K562 (cell line): Measurements from ENCODE around the gene LCTL. TPM values are rescaled to one million over a fixed set of nuclear protein-coding genes. Genes with fewer than 3 reads are reported as not detected.

ENCODE experiments used
- ATAC-seq: fragments of 200-7000 bp; cut with Tn5 transposase; 3 replicates; pipeline ENCODE4 v1.9.1; 2020; ENCODE audit warnings: moderate library complexity
- BruUV-seq: library from RNA; stranded (reverse); fragments of 400-500 nt; replicated peaks from 2 replicates; lab custom pipeline; 2021; lab: Mats Ljungman, UMichigan
- CTCF ChIA-PET: fragments of 300-600 bp; formaldehyde crosslinking; extraction: SDS; loops from one replicate; lab custom pipeline; 2021; ENCODE audit warnings: low intra/inter-chr PET ratio; lab: Yijun Ruan, JAX
- POLR2A ChIA-PET: fragments of 300-600, 350-650 bp; sonication (Branson Sonifier 250); formaldehyde crosslinking; extraction: SDS; loops from one replicate; lab custom pipeline; 2021; ENCODE audit warnings: antibody characterized with exemption, inconsistent platforms; lab: Yijun Ruan, JAX
- DNase-seq, 4 experiments: peaks; one replicate each; pipeline versions ENCODE4 v3.0.0 to v3.0.0-alpha.2; 2011 to 2018; ENCODE audit warnings: low spot score in 3 of 4, mixed read lengths in 3 of 4; ENCODE audit errors: extremely low read depth in 1 of 4
- FAIRE-seq: peaks from 2 replicates; lab custom pipeline; 2011; peaks lifted over from hg19 to GRCh38; lab: Jason Lieb, UNC
- H2AFZ ChIP-seq: 2 replicates; pipeline ENCODE4 v1.6.0; 2011; ENCODE audit warnings: low read depth, low read length, control low read depth, inconsistent platforms
- H3K27ac ChIP-seq: fragments of 200-600 bp; 3 replicates; pipeline ENCODE4 v1.8.0; 2011; ENCODE audit warnings: low read depth, mild to moderate bottlenecking, control low read depth, inconsistent platforms, low read length, moderate library complexity, mixed read lengths; ENCODE audit errors: extremely low read depth
- H3K27me3 ChIP-seq, 2 experiments: fragments of 300-600 bp in 1 of 2; 2 replicates in 1 of 2; 3 replicates in 1 of 2; pipeline versions ENCODE4 v1.6.0 to v1.8.0; 2011; ENCODE audit warnings: inconsistent platforms in 2 of 2, low read length in 2 of 2, mild to moderate bottlenecking in 1 of 2, mixed read lengths in 1 of 2, moderate library complexity in 1 of 2; ENCODE audit not compliant: control insufficient read depth in 2 of 2, insufficient read depth in 2 of 2
- H3K36me3 ChIP-seq: fragments of 300-600 bp; 3 replicates; pipeline ENCODE4 v1.8.0; 2011; ENCODE audit warnings: mild to moderate bottlenecking, low read length, inconsistent platforms; ENCODE audit not compliant: control insufficient read depth, insufficient read depth
- H3K4me1 ChIP-seq, 2 experiments: fragments of 200-600 bp in 1 of 2; replicated peaks in 1 of 2; 2 replicates in 1 of 2; 3 replicates in 1 of 2; pipeline versions ENCODE4 v1.5.1 to v1.8.0; 2011; ENCODE audit warnings: inconsistent platforms in 2 of 2, low read length in 2 of 2, mild to moderate bottlenecking in 1 of 2, mixed read lengths in 1 of 2, moderate library complexity in 1 of 2; ENCODE audit not compliant: control insufficient read depth in 2 of 2, insufficient read depth in 2 of 2
- H3K4me2 ChIP-seq: 2 replicates; pipeline ENCODE4 v1.6.1; 2011; ENCODE audit warnings: low read length, control low read depth, inconsistent platforms, mixed read lengths; ENCODE audit not compliant: insufficient read depth
- H3K4me3 ChIP-seq: fragments of 200-600 bp; sonication (generic), shearing (Covaris generic); 2 replicates; pipeline ENCODE4 v1.5.1; 2016; ENCODE audit warnings: control low read depth, inconsistent platforms
- H3K79me2 ChIP-seq: fragments of 200-600 bp; 3 replicates; pipeline ENCODE4 v1.8.0; 2011; ENCODE audit warnings: low read length, inconsistent platforms; ENCODE audit not compliant: control insufficient read depth, insufficient read depth
- H3K9ac ChIP-seq, 2 experiments: 2 replicates each; pipeline versions ENCODE4 v1.6.0 to v1.6.1; 2011; ENCODE audit warnings: low read depth in 2 of 2, low read length in 2 of 2, control low read depth in 1 of 2, inconsistent platforms in 1 of 2, mild to moderate bottlenecking in 1 of 2, mixed read lengths in 1 of 2; ENCODE audit not compliant: insufficient read depth in 1 of 2
- H3K9me1 ChIP-seq: one replicate; pipeline ENCODE4 v1.6.0; 2011; ENCODE audit warnings: inconsistent platforms, mild to moderate bottlenecking, low read length, moderate library complexity; ENCODE audit not compliant: control insufficient read depth, insufficient read depth
- H3K9me3 ChIP-seq: replicated peaks from 2 replicates; pipeline ENCODE4 v1.5.1; 2011; ENCODE audit warnings: low read depth, low read length, inconsistent platforms; ENCODE audit not compliant: control insufficient read depth, insufficient read depth
- H4K20me1 ChIP-seq: replicated peaks from 2 replicates; pipeline ENCODE4 v1.6.1; 2011; ENCODE audit warnings: low read length, inconsistent platforms, mixed read lengths; ENCODE audit not compliant: control insufficient read depth, insufficient read depth
- CREBBP ChIP-seq: IDR thresholded peaks from one replicate; pipeline ENCODE4 v1.6.1; 2012; ENCODE audit warnings: low read depth, mild to moderate bottlenecking, control low read depth, inconsistent platforms, low read length
- LCOR ChIP-seq: sonication (generic); formaldehyde crosslinking; IDR thresholded peaks from 2 replicates; pipeline ENCODE4 v1.8.0; 2022; ENCODE audit warnings: mild to moderate bottlenecking, missing genetic modification reagents
- MCM5 ChIP-seq: fragments of 450-650 bp; IDR thresholded peaks from 2 replicates; pipeline ENCODE4 v1.6.1; 2016; ENCODE audit warnings: low read depth
- PHF20 ChIP-seq: fragments of 450-650 bp; IDR thresholded peaks from 2 replicates; pipeline ENCODE4 v1.6.1; 2018; ENCODE audit not compliant: partially characterized antibody
- RFX7 ChIP-seq: fragments of 250-450 bp; sonication (Bioruptor Pico); IDR thresholded peaks from 2 replicates; pipeline ENCODE4 v1.5.1; 2021; ENCODE audit warnings: mild to moderate bottlenecking
- ZC3H4 ChIP-seq: sonication (generic); formaldehyde crosslinking; IDR thresholded peaks from 2 replicates; pipeline ENCODE4 v1.9.0; 2021; ENCODE audit warnings: missing genetic modification reagents, borderline replicate concordance
- ZNF316 ChIP-seq: fragments of 450-650 bp; IDR thresholded peaks from 2 replicates; pipeline ENCODE4 v1.6.1; 2016
- ZNF41 ChIP-seq: fragments of 250-450 bp; sonication (Bioruptor Pico); conservative IDR thresholded peaks from 2 replicates; pipeline ENCODE4 v1.4.0; 2020; ENCODE audit warnings: mild to moderate bottlenecking
- ZNF77 ChIP-seq: fragments of 250-450 bp; sonication (Bioruptor Pico); IDR thresholded peaks from 2 replicates; pipeline ENCODE4 v1.5.0; 2020
- WGBS: fragments of 100-300 bp; shearing (Covaris generic); methylation state at CpG from one replicate; pipeline ENCODE4 v1.1.6; 2016; ENCODE audit warnings: low coverage, mixed read lengths; ENCODE audit not compliant: insufficient coverage; ENCODE audit errors: missing lambda C conversion rate; 5-methylcytosine and 5-hydroxymethylcytosine counted together
- in situ Hi-C: fragments of 300-500 bp; cut with MboI; formaldehyde crosslinking; loops from 4 replicates; pipeline ENCODE4 v1.15.0; 2018; ENCODE audit warnings: inconsistent platforms, mixed read lengths
- intact Hi-C: fragments of 100-400 bp; cut with micrococcal nuclease; formaldehyde crosslinking; loops from 2 replicates; pipeline ENCODE4 v1.14.2; 2022
- polyA plus RNA-seq, 8 experiments: library from polyadenylated mRNA; depleted of rRNA in 4 of 8; stranded (reverse) in 5 of 8; unstranded in 3 of 8; fragments of >200 nt; fragmentation: Nextera tagmentation in 2 of 8; fragmentation: Illumina TruSeq in 1 of 8; extraction: Ambion mirVana in 2 of 8; extraction: Trizol in 1 of 8; gene quantifications; 2 replicates each; pipeline versions ENCODE4 v1.2.1 to v1.2.3, GENCODE V29; 2011 to 2014; ENCODE audit warnings: inconsistent platforms in 1 of 8, missing spikeins in 1 of 8
- total RNA-seq, 7 experiments: library from RNA; depleted of rRNA in 6 of 7; stranded (reverse); fragments of >200 nt in 6 of 7; fragmentation: Illumina TruSeq in 2 of 7; extraction: Trizol in 2 of 7; gene quantifications; 2 replicates each; pipeline versions ENCODE4 v1.2.1 to v1.2.3, GENCODE V29; 2011 to 2021; ENCODE audit warnings: low replicate concordance in 1 of 7
- TF ChIP-seq, protein P1 (sequence below): fragments of 450-650 bp; formaldehyde crosslinking; IDR thresholded peaks from 2 replicates; pipeline ENCODE4 v1.4.0; 2020; ENCODE audit warnings: mild to moderate bottlenecking, mixed read lengths
- TF ChIP-seq, protein P2 (sequence below), 2 experiments: fragments of 450-650 bp in 1 of 2; IDR thresholded peaks; 2 replicates each; pipeline ENCODE4 v1.6.1; 2011 to 2017; ENCODE audit warnings: low read depth in 2 of 2, antibody characterized with exemption in 1 of 2, borderline replicate concordance in 1 of 2, low read length in 1 of 2, mild to moderate bottlenecking in 1 of 2, mixed read lengths in 1 of 2; ENCODE audit not compliant: control insufficient read depth in 1 of 2
- TF ChIP-seq, protein P3 (sequence below), 2 experiments: fragments of 150-350 bp in 1 of 2; IDR thresholded peaks; 2 replicates each; pipeline ENCODE4 v1.6.1; 2012 to 2016; ENCODE audit warnings: low read depth in 2 of 2, low read length in 2 of 2, mild to moderate bottlenecking in 1 of 2, moderate library complexity in 1 of 2

Gene LCTL
- total and polyA plus RNA-seq, 9 of the 15 experiments (the other 6 are each of a cell fraction or from before 2014, with no cell fraction given), result 0.08 to 0.31 (median 0.17) TPM; not detected in 6

DNA sequence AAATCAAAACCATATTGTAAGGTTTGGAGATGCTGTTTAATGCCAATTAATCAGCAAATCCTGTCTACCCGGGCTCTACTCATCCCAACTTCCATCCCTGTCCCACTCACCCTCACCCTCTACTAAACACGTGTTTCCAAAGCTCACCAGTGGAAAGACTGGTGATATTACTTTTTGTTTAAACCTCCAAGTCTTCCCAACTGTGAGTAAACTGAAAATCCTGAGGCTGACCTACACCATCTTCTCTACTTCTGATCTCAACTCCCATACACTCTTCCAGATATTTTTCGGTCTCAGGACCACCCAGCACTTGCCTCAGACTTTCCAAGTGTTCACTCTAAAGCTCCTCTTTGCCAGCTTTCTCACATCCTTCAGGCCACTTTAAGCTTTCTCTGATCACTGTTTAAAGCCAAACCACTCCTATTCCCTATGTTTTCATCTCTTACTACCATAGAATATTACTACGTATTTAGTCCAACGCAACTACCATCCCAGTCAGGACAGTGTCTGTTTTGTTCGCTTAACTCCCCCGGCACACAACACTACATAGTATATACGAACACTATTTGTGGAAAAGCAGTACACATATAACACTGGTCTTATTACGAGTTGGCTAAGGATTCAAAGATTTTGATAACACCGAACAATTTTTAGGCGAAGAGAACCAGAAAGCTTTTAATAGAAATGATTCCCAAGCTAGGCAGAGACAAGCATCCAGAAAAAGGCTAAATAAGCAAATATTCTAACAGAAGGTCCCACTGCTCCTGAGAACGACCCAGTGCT lies 61.8 kb downstream of the LCTL start:
- Histone ChIP-seq H3K27ac (peak overlapping the region; percentile 97), H3K4me1 (peaks cover 16 to 19% of the 10 kb centered on the region in 2 experiments), H3K27me3 (no peaks in the 10 kb centered on the region), H3K4me3 (peak overlapping the region; percentile 71), H3K79me2 (peaks cover 87% of the 10 kb centered on the region), H3K9me1 (no peaks in the 10 kb centered on the region), H3K9ac (peak overlapping the region; percentile 97 to 98), H3K36me3 (peaks cover 52% of the 10 kb centered on the region), H3K4me2 (peak overlapping the region; percentile 97), H3K9me3 (no peaks in the 10 kb centered on the region), H4K20me1 (peaks cover 28% of the 10 kb centered on the region), H2AFZ (no peak overlapping the region)
- in situ Hi-C loops (no loop called here), intact Hi-C loops (no loop called here)
- ChIA-PET CTCF (no interaction called here), POLR2A (interaction anchor here (0.6 to 2.9 kb wide), 8 partner anchors 12 to 1626 kb away, joined by 3 to 8 read pairs (median 3); partner anchors contain the start of gene LCTL)
- ATAC-seq, result peak; percentile 7; the same call in 2 of the 3 replicates
- DNase-seq, result peak in 2 of 4 experiments; percentile 26 to 32
- FAIRE-seq, result no peak
- BruUV-seq, result TSS peak; percentile 46
- 0% methylated on average over 12 of the region's 12 CpGs for WGBS
- TF ChIP-seq ZNF41 (CRISPR knock-in tag), result no peak
- TF ChIP-seq, protein P1, sequence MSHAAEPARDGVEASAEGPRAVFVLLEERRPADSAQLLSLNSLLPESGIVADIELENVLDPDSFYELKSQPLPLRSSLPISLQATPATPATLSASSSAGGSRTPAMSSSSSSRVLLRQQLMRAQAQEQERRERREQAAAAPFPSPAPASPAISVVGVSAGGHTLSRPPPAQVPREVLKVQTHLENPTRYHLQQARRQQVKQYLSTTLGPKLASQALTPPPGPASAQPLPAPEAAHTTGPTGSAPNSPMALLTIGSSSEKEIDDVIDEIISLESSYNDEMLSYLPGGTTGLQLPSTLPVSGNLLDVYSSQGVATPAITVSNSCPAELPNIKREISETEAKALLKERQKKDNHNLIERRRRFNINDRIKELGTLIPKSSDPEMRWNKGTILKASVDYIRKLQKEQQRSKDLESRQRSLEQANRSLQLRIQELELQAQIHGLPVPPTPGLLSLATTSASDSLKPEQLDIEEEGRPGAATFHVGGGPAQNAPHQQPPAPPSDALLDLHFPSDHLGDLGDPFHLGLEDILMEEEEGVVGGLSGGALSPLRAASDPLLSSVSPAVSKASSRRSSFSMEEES (CRISPR knock-in tag), result no peak
- no peak for TF ChIP-seq MCM5
- TF ChIP-seq ZC3H4 (CRISPR knock-in tag), result no peak
- peak; percentile 74; the same call in 1 of the 2 replicates for TF ChIP-seq ZNF316
- no peak for TF ChIP-seq PHF20
- TF ChIP-seq LCOR (CRISPR knock-in tag), result peak; percentile 12; the same call in 1 of the 2 replicates
- TF ChIP-seq, protein P2, sequence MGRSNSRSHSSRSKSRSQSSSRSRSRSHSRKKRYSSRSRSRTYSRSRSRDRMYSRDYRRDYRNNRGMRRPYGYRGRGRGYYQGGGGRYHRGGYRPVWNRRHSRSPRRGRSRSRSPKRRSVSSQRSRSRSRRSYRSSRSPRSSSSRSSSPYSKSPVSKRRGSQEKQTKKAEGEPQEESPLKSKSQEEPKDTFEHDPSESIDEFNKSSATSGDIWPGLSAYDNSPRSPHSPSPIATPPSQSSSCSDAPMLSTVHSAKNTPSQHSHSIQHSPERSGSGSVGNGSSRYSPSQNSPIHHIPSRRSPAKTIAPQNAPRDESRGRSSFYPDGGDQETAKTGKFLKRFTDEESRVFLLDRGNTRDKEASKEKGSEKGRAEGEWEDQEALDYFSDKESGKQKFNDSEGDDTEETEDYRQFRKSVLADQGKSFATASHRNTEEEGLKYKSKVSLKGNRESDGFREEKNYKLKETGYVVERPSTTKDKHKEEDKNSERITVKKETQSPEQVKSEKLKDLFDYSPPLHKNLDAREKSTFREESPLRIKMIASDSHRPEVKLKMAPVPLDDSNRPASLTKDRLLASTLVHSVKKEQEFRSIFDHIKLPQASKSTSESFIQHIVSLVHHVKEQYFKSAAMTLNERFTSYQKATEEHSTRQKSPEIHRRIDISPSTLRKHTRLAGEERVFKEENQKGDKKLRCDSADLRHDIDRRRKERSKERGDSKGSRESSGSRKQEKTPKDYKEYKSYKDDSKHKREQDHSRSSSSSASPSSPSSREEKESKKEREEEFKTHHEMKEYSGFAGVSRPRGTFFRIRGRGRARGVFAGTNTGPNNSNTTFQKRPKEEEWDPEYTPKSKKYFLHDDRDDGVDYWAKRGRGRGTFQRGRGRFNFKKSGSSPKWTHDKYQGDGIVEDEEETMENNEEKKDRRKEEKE (IDR thresholded peaks at IDR 0.05; ENCODE audit: borderline replicate concordance in 1 of 2, control insufficient read depth in 1 of 2, low read depth in 2 of 2, low read length in 1 of 2), result 0 out of 4 replicates have a peak, but pooled peaks of 1 of the 2 experiments have one; percentile 12
- no peak for TF ChIP-seq ZNF77 (CRISPR knock-in tag)
- TF ChIP-seq RFX7 (CRISPR knock-in tag), result 0 out of 2 replicates have a peak, but pooled peaks have one; percentile 35
- no peak for TF ChIP-seq CREBBP
- TF ChIP-seq, protein P3, sequence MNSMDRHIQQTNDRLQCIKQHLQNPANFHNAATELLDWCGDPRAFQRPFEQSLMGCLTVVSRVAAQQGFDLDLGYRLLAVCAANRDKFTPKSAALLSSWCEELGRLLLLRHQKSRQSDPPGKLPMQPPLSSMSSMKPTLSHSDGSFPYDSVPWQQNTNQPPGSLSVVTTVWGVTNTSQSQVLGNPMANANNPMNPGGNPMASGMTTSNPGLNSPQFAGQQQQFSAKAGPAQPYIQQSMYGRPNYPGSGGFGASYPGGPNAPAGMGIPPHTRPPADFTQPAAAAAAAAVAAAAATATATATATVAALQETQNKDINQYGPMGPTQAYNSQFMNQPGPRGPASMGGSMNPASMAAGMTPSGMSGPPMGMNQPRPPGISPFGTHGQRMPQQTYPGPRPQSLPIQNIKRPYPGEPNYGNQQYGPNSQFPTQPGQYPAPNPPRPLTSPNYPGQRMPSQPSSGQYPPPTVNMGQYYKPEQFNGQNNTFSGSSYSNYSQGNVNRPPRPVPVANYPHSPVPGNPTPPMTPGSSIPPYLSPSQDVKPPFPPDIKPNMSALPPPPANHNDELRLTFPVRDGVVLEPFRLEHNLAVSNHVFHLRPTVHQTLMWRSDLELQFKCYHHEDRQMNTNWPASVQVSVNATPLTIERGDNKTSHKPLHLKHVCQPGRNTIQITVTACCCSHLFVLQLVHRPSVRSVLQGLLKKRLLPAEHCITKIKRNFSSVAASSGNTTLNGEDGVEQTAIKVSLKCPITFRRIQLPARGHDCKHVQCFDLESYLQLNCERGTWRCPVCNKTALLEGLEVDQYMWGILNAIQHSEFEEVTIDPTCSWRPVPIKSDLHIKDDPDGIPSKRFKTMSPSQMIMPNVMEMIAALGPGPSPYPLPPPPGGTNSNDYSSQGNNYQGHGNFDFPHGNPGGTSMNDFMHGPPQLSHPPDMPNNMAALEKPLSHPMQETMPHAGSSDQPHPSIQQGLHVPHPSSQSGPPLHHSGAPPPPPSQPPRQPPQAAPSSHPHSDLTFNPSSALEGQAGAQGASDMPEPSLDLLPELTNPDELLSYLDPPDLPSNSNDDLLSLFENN (IDR thresholded peaks at IDR 0.05; ENCODE audit: low read depth in 2 of 2, low read length in 2 of 2), result 0 out of 4 replicates have a peak, but pooled peaks of 1 of the 2 experiments have one; percentile 21
